ENCODE measurements around the gene PAPOLA. TPM values are rescaled to one million over a fixed set of nuclear protein-coding genes. Genes with fewer than 3 reads are reported as not detected.

Gene PAPOLA
- total and polyA plus RNA-seq, 9 of the 15 experiments (the other 6 are each of a cell fraction or from before 2014, with no cell fraction given): 51.1 to 199 (median 95.8) TPM

GRCh38 chr14:96576359-96576758 is 74.2 kb downstream of the PAPOLA start:
- Histone ChIP-seq H3K4me3 (no peak overlapping the region), H3K79me2 (ENCODE audit: control insufficient read depth, insufficient read depth, low read length) (no peaks in the 10 kb centered on the region), H3K9me3 (replicated peaks; ENCODE audit: control insufficient read depth, insufficient read depth, low read depth, low read length) (no peaks in the 10 kb centered on the region), H3K4me2 (ENCODE audit: insufficient read depth, low read length) (no peak overlapping the region), H3K9ac (ENCODE audit: insufficient read depth in 1 of 2, low read depth in 2 of 2, low read length in 2 of 2) (no peak overlapping the region), H3K9me1 (ENCODE audit: control insufficient read depth, insufficient read depth, low read length) (no peaks in the 10 kb centered on the region), H3K27me3 (ENCODE audit: control insufficient read depth in 2 of 2, insufficient read depth in 2 of 2, low read length in 2 of 2) (no peaks in the 10 kb centered on the region), H3K36me3 (ENCODE audit: control insufficient read depth, insufficient read depth, low read length) (peaks cover 8% of the 10 kb centered on the region; the same call in 2 of the 3 replicates), H3K27ac (ENCODE audit: extremely low read depth, low read depth, low read length) (no peak overlapping the region), H4K20me1 (replicated peaks; ENCODE audit: control insufficient read depth, insufficient read depth, low read length) (no peaks in the 10 kb centered on the region), H3K4me1 (replicated peaks in 1 of 2; ENCODE audit: control insufficient read depth in 2 of 2, insufficient read depth in 2 of 2, low read length in 2 of 2) (peaks cover 2 to 13% of the 10 kb centered on the region in 2 experiments; a peak in 3 of 5 replicates), H2AFZ (ENCODE audit: low read depth, low read length) (no peak overlapping the region)
- POLR2A ChIA-PET: interaction anchor here (0.6 to 1.5 kb wide), 4 partner anchors 10 to 220 kb away, joined by 3 to 4 read pairs (median 3); partner anchors contain the start of gene VRK1
- in situ Hi-C loops (cut with MboI): loop anchor here (25.0 kb wide), 1 partner anchor 711 kb away; no protein-coding TSS in a partner anchor
- intact Hi-C loops (cut with micrococcal nuclease): no loop called here
- BruUV-seq (replicated peaks): no TSS peak
- 42% methylated on average over 6 of the region's 6 CpGs for WGBS (ENCODE audit: insufficient coverage, low coverage, missing lambda C conversion rate)
- CTCF ChIA-PET (ENCODE audit: low intra/inter-chr PET ratio): no interaction called here
- DNase-seq (ENCODE audit: extremely low read depth in 1 of 4, low spot score in 3 of 4) (no peak), FAIRE-seq (no peak), ATAC-seq (no peak)
- TF ChIP-seq KLF10 (CRISPR knock-in tag; IDR thresholded peaks at IDR 0.05) (no peak), ZBTB33 (CRISPR knock-in tag; IDR thresholded peaks at IDR 0.05) (no peak), ZNF324 (CRISPR knock-in tag; IDR thresholded peaks at IDR 0.05) (no peak), CTCFL (IDR thresholded peaks at IDR 0.05; ENCODE audit: borderline replicate concordance, insufficient read depth, low read depth, low read length, poor library complexity, severe bottlenecking) (no peak), ZNF212 (CRISPR knock-in tag; IDR thresholded peaks at IDR 0.05) (no peak)

Data from K562 (cell line).